Neural progenitor cell (in vitro differentiated cells): ENCODE results near the gene STX1A.

Experiments used
- CTCF ChIP-seq: fragments of 200-600 bp; sonication (generic); IDR thresholded peaks from 2 replicates; pipeline ENCODE4 v1.5.1; 2017; ENCODE audit warnings: antibody characterized with exemption, mild to moderate bottlenecking
- EZH2phosphoT487 ChIP-seq: fragments of 200-600 bp; sonication (generic); IDR thresholded peaks from 2 replicates; pipeline ENCODE4 v1.6.1; 2017; ENCODE audit warnings: antibody characterized with exemption

- no peak for TF ChIP-seq CTCF
- TF ChIP-seq EZH2phosphoT487 = no peak
These were observed 14.6 kb downstream of the STX1A start for GRCh38 chr7:73704640-73705550.
